ENCODE results near the gene SYNJ2BP. TPM values are rescaled to one million over a fixed set of nuclear protein-coding genes. Genes with fewer than 3 reads are reported as not detected.

SYNJ2BP gene
- polyA plus RNA-seq, 3 donors, result 4.9 to 17.5 (median 12.6) TPM

GRCh38 chr14:70394674-70395306 lies 22.1 kb downstream of the SYNJ2BP start:
- no peak overlapping the region for H3K4me3 Mint-ChIP-seq

GRCh38 chr14:70392676-70393075 lies 24.2 kb downstream of the SYNJ2BP start:
- Histone ChIP-seq H3K4me3 (replicated peaks in 1 of 3; ENCODE audit: low read depth in 2 of 3, low read length in 3 of 3) (no peak overlapping the region), H3K9ac (ENCODE audit: insufficient read depth, low read length, poor library complexity, severe bottlenecking) (no peak overlapping the region), H4K20me1 (ENCODE audit: insufficient read depth, low read length) (no peaks in the 10 kb centered on the region), H3K27me3 (ENCODE audit: control insufficient read depth in 2 of 2, insufficient read depth in 2 of 2, low read length in 2 of 2) (no peaks in the 10 kb centered on the region), H3K9me3 (replicated peaks in 1 of 2; ENCODE audit: control insufficient read depth in 1 of 2, insufficient read depth in 1 of 2, low read length in 2 of 2) (peaks cover 0 to 4% of the 10 kb centered on the region in 2 donors), H3K27ac (ENCODE audit: low read depth in 1 of 2, low read length in 2 of 2) (no peak overlapping the region), H3K36me3 (replicated peaks in 1 of 2; ENCODE audit: control insufficient read depth in 1 of 2, insufficient read depth in 2 of 2, low read length in 2 of 2) (peaks cover 0 to 9% of the 10 kb centered on the region in 2 donors), H3K4me2 (replicated peaks; ENCODE audit: extremely low read depth, low read length, poor library complexity, severe bottlenecking) (no peak overlapping the region), H3K4me1 (ENCODE audit: control insufficient read depth in 1 of 2, insufficient read depth in 2 of 2, low read length in 2 of 2) (no peaks in the 10 kb centered on the region), H2AFZ (ENCODE audit: insufficient read depth, low read depth, low read length, poor library complexity, severe bottlenecking) (no peak overlapping the region), H3K79me2 (ENCODE audit: insufficient read depth, low read length) (no peaks in the 10 kb centered on the region)
- no peak for TF ChIP-seq CTCF (IDR thresholded peaks at IDR 0.05)
- no peak for DNase-seq
- Mint-ChIP-seq H3K27me3 (ENCODE audit: low read depth in 3 of 3) (peaks cover 0 to 3% (median 0%) of the 10 kb centered on the region in 3 donors), H3K4me1 (no peaks in the 10 kb centered on the region), H3K36me3 (peaks cover 9 to 23% of the 10 kb centered on the region in 2 donors), H3K27ac (no peak overlapping the region), H3K4me3 (no peak overlapping the region), H3K9me3 (peaks cover 0 to 7% (median 2%) of the 10 kb centered on the region in 7 donors)
- intact Hi-C loops (cut with micrococcal nuclease), result no loop called here
- WGBS (ENCODE audit: insufficient coverage), result 86% methylated on average over 1 of the region's 3 CpGs

More at GRCh38 chr14:70394674-70395306, 22.1 kb downstream of the SYNJ2BP start:
- Histone ChIP-seq H3K79me2 (ENCODE audit: insufficient read depth, low read length) (no peaks in the 10 kb centered on the region), H3K27ac (ENCODE audit: low read depth in 1 of 2, low read length in 2 of 2) (no peak overlapping the region), H3K4me1 (ENCODE audit: control insufficient read depth in 1 of 2, insufficient read depth in 2 of 2, low read length in 2 of 2) (no peaks in the 10 kb centered on the region), H3K9ac (ENCODE audit: insufficient read depth, low read length, poor library complexity, severe bottlenecking) (no peak overlapping the region), H3K4me3 (replicated peaks in 1 of 3; ENCODE audit: low read depth in 2 of 3, low read length in 3 of 3) (no peak overlapping the region), H3K36me3 (replicated peaks in 1 of 2; ENCODE audit: control insufficient read depth in 1 of 2, insufficient read depth in 2 of 2, low read length in 2 of 2) (no peaks in the 10 kb centered on the region), H4K20me1 (ENCODE audit: insufficient read depth, low read length) (no peaks in the 10 kb centered on the region), H2AFZ (ENCODE audit: insufficient read depth, low read depth, low read length, poor library complexity, severe bottlenecking) (no peak overlapping the region), H3K27me3 (ENCODE audit: control insufficient read depth in 2 of 2, insufficient read depth in 2 of 2, low read length in 2 of 2) (no peaks in the 10 kb centered on the region), H3K9me3 (replicated peaks in 1 of 2; ENCODE audit: control insufficient read depth in 1 of 2, insufficient read depth in 1 of 2, low read length in 2 of 2) (peaks cover 0 to 25% of the 10 kb centered on the region in 2 donors), H3K4me2 (replicated peaks; ENCODE audit: extremely low read depth, low read length, poor library complexity, severe bottlenecking) (no peak overlapping the region)
- no peak for TF ChIP-seq CTCF (IDR thresholded peaks at IDR 0.05)
- H3K9me3 Mint-ChIP-seq, result peaks cover 5 to 25% (median 13%) of the 10 kb centered on the region in 7 donors
- no peaks in the 10 kb centered on the region for H3K4me1 Mint-ChIP-seq
- intact Hi-C loops (cut with micrococcal nuclease), result no loop called here
- no peak overlapping the region for H3K27ac Mint-ChIP-seq
- no peak for DNase-seq
- H3K36me3 Mint-ChIP-seq, result peaks cover 5 to 18% of the 10 kb centered on the region in 2 donors
- H3K27me3 Mint-ChIP-seq (ENCODE audit: low read depth in 3 of 3), result peaks cover 0 to 3% (median 0%) of the 10 kb centered on the region in 3 donors
